ENCODE data around the gene ZNF747.

ZNF747 gene

GRCh38 chr16:30510376-30510938 lies 24.2 kb downstream of the ZNF747 start:
- no peak for FAIRE-seq

GRCh38 chr16:30509081-30509765 lies 25.4 kb downstream of the ZNF747 start:
- no peak for FAIRE-seq

GRCh38 chr16:30503403-30504296 lies 31.0 kb downstream of the ZNF747 start:
- no peak for FAIRE-seq

- FAIRE-seq: no peak
Observed at GRCh38 chr16:30499284-30499683, 35.4 kb downstream of the ZNF747 start.

GRCh38 chr16:30494709-30495108 lies 39.9 kb downstream of the ZNF747 start:
- no peak for FAIRE-seq

- FAIRE-seq: no peak
Observed at GRCh38 chr16:30493941-30494488, 40.6 kb downstream of the ZNF747 start.

GRCh38 chr16:30491744-30492308 lies 42.8 kb downstream of the ZNF747 start:
- FAIRE-seq: no peak

- no peak for FAIRE-seq
Observed at GRCh38 chr16:30491229-30491628, 43.4 kb downstream of the ZNF747 start.

GRCh38 chr16:30490210-30490609 lies 44.4 kb downstream of the ZNF747 start:
- FAIRE-seq: no peak

GRCh38 chr16:30488764-30489605 lies 45.7 kb downstream of the ZNF747 start:
- no peak for FAIRE-seq

- FAIRE-seq: no peak
Observed at GRCh38 chr16:30485818-30486436, 48.7 kb downstream of the ZNF747 start.

- no peak for FAIRE-seq
Observed at GRCh38 chr16:30484887-30485286, 49.8 kb downstream of the ZNF747 start.

GRCh38 chr16:30482366-30482765 lies 52.3 kb downstream of the ZNF747 start:
- no peak for FAIRE-seq

GRCh38 chr16:30481381-30481780 lies 53.3 kb downstream of the ZNF747 start:
- FAIRE-seq: no peak

Measured in colon (tissue), 2 donors.